Measurements from ENCODE around the gene TUBGCP5.

TUBGCP5 gene

DNA sequence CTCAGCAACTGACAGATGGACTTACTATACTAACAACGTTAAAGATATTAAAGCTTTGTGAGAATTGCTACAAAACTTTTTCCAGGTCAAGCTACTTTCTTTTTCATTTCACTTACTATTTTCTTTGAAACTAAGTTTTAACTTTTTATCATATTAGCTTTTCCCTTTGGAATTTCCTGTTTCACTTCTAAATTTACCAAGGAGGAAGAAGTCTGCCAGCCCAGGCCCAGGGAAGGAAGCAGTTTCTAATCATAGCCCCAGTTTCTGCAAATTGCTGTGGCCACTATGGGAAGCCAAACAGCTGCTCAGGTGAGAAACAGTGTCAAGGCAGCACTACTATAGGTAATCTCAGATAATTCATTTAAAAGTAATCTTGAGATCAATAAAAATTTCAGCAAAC is 77.6 kb downstream of the TUBGCP5 start:
- H3K4me3 ChIP-seq (ENCODE audit: low read depth, low read length): peak overlapping the region; percentile 26; the same call in 1 of the 2 replicates
- TF ChIP-seq, protein P1, sequence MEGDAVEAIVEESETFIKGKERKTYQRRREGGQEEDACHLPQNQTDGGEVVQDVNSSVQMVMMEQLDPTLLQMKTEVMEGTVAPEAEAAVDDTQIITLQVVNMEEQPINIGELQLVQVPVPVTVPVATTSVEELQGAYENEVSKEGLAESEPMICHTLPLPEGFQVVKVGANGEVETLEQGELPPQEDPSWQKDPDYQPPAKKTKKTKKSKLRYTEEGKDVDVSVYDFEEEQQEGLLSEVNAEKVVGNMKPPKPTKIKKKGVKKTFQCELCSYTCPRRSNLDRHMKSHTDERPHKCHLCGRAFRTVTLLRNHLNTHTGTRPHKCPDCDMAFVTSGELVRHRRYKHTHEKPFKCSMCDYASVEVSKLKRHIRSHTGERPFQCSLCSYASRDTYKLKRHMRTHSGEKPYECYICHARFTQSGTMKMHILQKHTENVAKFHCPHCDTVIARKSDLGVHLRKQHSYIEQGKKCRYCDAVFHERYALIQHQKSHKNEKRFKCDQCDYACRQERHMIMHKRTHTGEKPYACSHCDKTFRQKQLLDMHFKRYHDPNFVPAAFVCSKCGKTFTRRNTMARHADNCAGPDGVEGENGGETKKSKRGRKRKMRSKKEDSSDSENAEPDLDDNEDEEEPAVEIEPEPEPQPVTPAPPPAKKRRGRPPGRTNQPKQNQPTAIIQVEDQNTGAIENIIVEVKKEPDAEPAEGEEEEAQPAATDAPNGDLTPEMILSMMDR (IDR thresholded peaks at IDR 0.05; ENCODE audit: low read depth, low read length): no peak

- H3K4me3 ChIP-seq (ENCODE audit: low read depth, low read length): no peak overlapping the region
- TF ChIP-seq, protein P1 (IDR thresholded peaks at IDR 0.05; ENCODE audit: low read depth, low read length): no peak
These were observed 78.8 kb downstream of the TUBGCP5 start for GRCh38 chr15:22960556-22960955.

DNA sequence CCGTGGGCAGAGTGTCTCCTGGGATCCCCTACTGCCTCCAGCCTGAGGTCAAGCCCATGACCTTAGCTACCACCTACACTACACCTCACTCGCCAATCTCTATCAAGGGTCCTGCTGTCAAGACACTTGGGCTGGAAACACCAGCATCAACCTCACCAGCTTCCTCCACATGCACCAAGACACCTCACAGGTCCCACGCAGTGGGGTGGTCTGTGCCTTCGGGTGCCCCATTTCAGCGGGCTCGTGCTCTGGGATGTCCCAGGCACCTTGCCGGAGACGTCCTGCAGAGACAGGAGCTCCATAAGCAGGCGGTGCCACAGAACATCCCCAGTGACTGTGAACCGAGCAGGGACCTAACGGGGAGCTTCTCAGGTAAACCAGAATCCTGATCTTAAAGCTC is 79.2 kb downstream of the TUBGCP5 start:
- no peak overlapping the region for H3K4me3 ChIP-seq (ENCODE audit: low read depth, low read length)
- TF ChIP-seq, protein P1 (IDR thresholded peaks at IDR 0.05; ENCODE audit: low read depth, low read length): no peak

GRCh38 chr15:22959321-22960101 is 79.9 kb downstream of the TUBGCP5 start:
- TF ChIP-seq, protein P1 (IDR thresholded peaks at IDR 0.05; ENCODE audit: low read depth, low read length): no peak
- H3K4me3 ChIP-seq (ENCODE audit: low read depth, low read length): no peak overlapping the region

GRCh38 chr15:22958487-22959280 is 80.7 kb downstream of the TUBGCP5 start:
- H3K4me3 ChIP-seq (ENCODE audit: low read depth, low read length): no peak overlapping the region
- TF ChIP-seq, protein P1 (IDR thresholded peaks at IDR 0.05; ENCODE audit: low read depth, low read length): no peak

DNA sequence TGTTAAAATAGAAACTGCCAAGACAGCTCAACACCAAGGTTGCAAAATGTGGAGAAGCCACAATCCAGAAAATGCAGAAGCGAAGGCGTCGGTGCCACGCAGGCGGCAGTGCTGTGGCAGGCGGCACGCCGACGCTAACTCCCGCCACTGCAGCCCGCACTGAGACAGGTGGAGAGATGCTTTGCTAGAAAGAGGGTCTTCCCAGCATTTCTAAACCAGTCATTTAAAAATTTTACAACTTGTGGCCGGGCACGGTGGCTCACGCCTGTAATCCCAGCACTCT is 82.5 kb downstream of the TUBGCP5 start:
- no peak overlapping the region for H3K4me3 ChIP-seq (ENCODE audit: low read depth, low read length)
- TF ChIP-seq, protein P1 (IDR thresholded peaks at IDR 0.05; ENCODE audit: low read depth, low read length): no peak
